GM19463 (cell line): ENCODE measurements around the gene OR51A4.
"Not testable (repeated sequence)": the region's sequence is repeated elsewhere in the genome, so short reads cannot be mapped to it uniquely, and the experiment has no call there.

Source experiments
- ATAC-seq: cut with Tn5 transposase; IDR thresholded peaks from one replicate; pipeline ENCODE4 v1.9.1; 2021; ENCODE audit warnings: mild to moderate bottlenecking, moderate library complexity; ENCODE audit not compliant: unreplicated experiment

The OR51A4 gene

DNA sequence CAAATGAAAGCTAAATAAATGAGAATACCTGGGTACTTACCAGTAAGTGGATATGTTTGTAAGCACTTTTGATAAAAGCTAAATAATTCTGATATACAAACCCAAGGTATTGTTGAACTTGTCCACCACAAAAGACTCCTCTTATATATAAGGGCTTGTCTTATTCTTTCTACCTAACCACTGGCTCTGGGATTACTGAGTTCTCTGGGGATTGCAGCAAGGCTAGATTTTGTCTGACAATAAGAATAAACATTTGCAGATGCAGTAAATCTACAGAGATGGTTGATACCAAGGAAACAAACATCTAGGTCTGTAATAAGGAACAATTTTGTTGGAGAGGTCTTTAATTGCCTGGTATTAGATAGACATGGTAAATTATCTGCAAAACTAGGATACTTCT lies at the start of gene OR51A4:
TSS of gene OR51A4 (minus strand) at position 101 of the 400 bp plus-strand sequence. CDS start 505 bp downstream, outside the sequence.
- ATAC-seq, result no peak

GRCh38 chr11:4994551-4994950 lies 47.1 kb upstream of the OR51A4 start, which contains the start of gene OR51L1:
OR51L1 (plus strand) TSS chr11:4994851; CDS start chr11:4998983, 4,132 bp downstream.
- no peak for ATAC-seq

DNA sequence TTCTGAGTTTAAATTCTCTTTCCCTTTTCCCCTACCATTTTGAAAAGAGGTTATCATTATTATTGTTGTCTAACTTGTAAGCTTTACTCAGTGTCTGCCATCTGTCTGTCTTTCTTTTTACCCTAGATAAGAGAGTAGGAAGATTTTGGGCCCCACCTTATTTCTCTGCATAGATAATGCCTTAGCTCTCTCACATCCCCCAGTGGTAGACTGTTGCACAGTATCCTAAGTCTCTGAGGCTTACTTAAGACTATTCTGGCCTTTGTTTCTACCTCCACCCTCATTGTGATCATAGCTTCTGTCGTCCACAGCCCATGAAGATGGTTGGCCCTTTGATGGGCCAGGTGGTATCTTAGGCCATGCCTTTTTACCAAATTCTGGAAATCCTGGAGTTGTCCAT lies 43.7 kb upstream of the OR51A4 start:
- no peak for ATAC-seq

GRCh38 chr11:4983841-4984240 lies 36.4 kb upstream of the OR51A4 start:
- ATAC-seq, result no peak

GRCh38 chr11:4982678-4983077 lies 35.3 kb upstream of the OR51A4 start:
- ATAC-seq, result no peak

DNA sequence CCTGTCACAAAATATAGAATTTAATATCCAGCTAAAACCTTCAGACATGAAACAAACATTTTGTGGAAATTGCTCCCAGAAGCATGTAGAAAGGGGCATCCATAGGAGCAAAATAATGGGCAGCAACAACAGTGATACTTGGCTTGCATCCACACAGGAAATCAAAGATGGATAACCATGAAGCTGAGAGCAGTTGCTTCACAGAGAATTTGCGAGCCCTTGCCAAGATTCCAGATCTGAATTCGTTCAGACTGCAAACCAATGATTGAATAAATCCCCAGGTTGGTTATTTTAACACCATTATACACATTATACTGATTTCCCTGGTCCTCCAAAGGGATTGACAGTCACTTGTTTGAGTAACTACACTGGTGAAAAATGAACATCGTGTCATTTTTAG lies 31.6 kb upstream of the OR51A4 start:
- ATAC-seq, result no peak

DNA sequence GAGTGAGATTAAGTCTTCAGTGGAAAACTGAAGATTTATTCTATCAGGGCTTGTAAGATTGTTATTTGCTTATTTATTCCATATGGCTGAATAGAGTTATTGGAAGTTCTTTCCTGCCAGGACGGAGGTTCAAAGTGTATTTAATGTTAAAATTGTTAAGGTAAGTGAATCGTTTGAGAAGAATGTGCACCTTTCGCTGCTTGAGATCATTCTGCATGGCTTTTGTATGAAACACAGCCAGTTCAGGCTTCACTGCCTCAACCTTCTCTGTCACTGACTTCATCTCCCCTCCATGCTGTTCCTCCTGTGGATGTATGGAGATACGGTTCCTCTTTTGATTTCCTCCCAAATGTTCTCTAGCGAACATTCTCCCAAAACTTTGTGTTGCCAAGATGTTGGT lies 28.0 kb upstream of the OR51A4 start:
- no peak for ATAC-seq

DNA sequence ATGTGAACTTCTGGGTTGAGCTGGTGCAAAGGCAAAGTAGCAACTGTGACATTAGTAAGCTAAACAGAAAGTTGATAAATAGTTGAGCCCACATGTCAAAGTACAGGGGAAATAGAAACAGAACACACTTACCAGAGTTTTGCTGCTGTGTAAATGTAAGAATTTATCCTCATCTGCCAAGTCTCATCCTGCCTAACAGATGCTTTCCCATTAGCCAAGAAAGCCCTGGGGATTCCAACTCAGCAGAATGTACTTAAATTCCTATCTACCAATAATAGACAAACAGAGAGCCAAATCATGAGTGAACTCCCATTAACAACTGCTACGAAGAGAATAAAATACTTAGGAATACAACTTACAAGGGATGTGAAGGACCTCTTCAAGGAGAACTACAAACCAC lies 15.4 kb upstream of the OR51A4 start:
- ATAC-seq, result no peak

DNA sequence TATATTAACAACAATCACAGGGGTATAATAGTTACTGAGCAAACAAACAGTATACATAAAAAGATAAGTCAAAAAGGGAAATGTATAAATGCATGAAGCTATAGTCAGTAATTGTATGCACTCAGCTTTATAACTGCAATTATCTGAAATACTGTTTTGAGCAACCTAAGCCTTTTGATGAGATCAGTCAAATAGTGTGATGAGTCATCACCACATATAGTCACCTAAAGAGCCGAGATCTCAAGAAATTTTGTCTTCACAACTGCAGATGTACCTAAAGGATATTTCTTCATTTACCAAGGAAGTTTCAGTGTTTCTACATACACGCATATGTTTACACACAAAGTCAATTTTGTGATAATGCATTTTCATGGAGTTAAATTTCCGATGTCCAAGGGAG lies 13.5 kb upstream of the OR51A4 start:
- no peak for ATAC-seq

DNA sequence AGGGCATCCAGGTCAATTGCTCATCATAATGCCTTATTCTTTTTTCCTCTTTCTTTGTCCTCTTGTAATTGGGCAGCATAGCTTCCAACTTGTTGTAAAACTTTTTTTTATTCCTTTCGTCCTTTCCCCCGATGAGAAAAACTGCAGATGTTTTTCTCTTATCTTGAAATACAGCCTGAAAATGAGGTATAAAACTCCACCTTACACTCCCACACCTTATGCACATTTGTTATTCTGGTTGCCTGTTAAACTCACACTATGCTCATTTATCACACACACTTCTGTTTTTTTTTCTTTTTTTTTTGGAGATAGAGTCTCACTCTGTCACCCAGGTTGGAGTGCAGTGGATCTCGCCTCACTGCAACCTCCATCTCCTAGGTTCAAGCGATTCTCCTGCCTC lies 10.0 kb upstream of the OR51A4 start:
- no peak for ATAC-seq

DNA sequence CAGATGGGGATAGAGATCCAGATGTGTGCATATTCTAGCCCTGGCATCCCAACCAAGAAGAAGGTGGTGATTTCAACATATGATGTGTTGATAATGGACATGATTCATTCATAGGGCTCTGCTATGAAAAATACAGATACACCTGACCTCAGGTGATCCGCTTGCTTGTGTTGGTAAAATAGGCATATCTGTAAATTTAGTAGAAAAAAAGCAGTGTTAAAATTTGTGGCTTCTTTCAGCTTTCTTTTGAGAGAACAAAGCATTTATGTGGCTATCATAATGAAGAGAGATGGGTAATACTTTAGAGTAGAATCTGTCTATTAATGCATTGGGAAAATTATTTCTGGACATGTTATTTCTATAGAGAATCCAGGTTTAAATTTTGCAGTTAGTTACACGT lies 8.2 kb upstream of the OR51A4 start, which contains the start of gene OR51A2:
TSS of gene OR51A2 (minus strand) at position 101 of the 400 bp plus-strand sequence. CDS start at position 101, 0 bp downstream.
- not testable (repeated sequence) for ATAC-seq

- no peak for ATAC-seq
Observed at GRCh38 chr11:4936745-4937144, 10.7 kb downstream of the OR51A4 start.

- ATAC-seq, result no peak
Observed at GRCh38 chr11:4932751-4933150, 14.7 kb downstream of the OR51A4 start.

DNA sequence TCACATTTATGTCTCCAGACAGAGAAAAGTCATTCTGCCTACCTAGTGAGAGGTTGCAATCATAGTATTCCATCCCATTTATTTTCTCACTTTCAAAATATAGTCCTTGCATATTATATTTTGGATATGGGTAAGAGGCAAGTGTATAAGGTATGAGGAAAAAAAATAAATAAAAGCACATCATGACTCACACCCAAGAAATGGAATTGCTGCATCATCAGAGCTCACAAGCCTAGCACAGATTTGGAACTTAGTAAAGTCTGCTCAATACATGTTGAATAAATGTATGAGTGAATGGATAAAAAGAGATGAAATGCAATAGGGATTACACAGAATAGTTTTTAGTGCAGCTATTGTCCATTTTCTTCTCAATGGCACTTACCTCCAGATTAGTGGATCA lies 20.8 kb downstream of the OR51A4 start:
- ATAC-seq, result no peak

GRCh38 chr11:4924239-4924638 lies 23.2 kb downstream of the OR51A4 start, which contains the start of gene OR51G1:
OR51G1 (minus strand) TSS chr11:4924339; CDS start chr11:4924339, 0 bp downstream.
- no peak for ATAC-seq

- no peak for ATAC-seq
Observed at GRCh38 chr11:4922304-4922703, 25.1 kb downstream of the OR51A4 start.

DNA sequence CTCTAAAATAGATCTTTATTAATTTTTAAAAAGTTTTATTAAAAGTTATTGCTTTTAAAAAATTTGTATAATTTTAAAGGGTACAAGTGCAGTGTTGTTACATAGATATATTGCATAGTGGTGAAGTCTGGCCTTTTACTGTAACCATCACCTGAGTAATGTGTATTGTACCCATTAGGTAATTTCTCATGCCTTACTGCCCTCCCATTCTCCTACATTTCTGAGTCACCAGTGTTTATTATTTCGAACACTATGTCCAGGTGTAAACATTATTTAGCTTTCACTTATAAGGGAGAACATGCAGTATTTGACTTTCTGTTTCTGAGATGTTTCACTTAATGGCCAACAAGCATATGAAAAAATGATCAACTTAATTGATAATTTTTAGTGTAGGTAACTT lies 25.6 kb downstream of the OR51A4 start:
- ATAC-seq, result no peak

- no peak for ATAC-seq
Observed at GRCh38 chr11:4919250-4919649, 28.2 kb downstream of the OR51A4 start, which contains the start of gene OR51G2. OR51G2 (minus strand) TSS chr11:4919350; CDS start chr11:4915663, 3,687 bp downstream.

GRCh38 chr11:4916581-4916980 lies 30.8 kb downstream of the OR51A4 start:
- ATAC-seq, result no peak

DNA sequence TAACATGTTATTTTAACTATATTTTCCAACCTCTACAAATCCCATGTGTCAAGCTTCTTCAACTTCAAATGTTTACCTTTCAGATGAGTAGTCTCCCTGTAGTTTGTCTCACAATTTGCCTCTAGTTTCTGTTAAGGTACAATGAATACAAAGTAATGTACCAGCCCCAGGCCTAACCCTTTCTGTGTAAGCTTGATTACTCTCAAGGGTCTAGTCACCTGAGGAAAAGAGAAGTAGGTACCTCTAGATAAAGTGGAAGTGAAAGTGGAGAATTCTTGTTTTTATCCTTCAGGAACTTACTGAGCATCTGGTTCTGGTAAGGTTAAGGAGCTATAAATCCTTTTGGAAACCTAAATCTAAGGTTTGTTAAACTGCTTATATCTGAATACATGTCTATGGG lies 43.9 kb downstream of the OR51A4 start, which contains the start of gene OR51A7:
TSS of gene OR51A7 (plus strand) at position 300 of the 400 bp plus-strand sequence. CDS start 3,587 bp downstream, outside the sequence.
- ATAC-seq, result no peak
